Measurements from ENCODE around the gene ASMT.
"Not testable (repeated sequence)": the region's sequence is repeated elsewhere in the genome, so short reads cannot be mapped to it uniquely, and the experiment has no call there.

ASMT gene

DNA sequence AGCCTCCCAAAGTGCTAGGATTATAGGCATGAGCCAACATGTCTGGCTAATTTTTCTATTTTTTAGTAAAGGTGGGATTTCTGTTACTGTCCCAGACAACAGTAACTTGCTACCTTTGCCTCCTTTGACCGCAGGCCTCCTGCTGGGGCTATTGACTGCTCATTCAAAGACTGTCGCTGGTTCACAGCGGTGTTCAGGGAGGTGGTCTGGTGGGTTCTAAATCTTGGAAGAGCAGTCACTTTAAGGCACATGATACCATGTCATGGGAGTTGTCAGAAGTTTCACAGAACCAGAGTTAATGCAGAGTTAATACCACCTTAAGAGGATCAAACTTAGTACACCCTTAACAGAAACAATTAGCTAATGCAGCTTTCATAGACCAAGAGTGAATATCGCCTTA, 3.8 kb downstream of the ASMT start:
- no peak overlapping the region for H3K4me3 ChIP-seq (ENCODE audit: control insufficient read depth, low read depth, low read length)
- no peak for TF ChIP-seq CTCF (conservative IDR thresholded peaks at IDR 0.05; ENCODE audit: control insufficient read depth, insufficient read depth, low read depth, low read length)
- DNase-seq (ENCODE audit: low read depth), result no peak

- H3K4me3 ChIP-seq (ENCODE audit: control insufficient read depth, low read depth, low read length), result no peak overlapping the region
- DNase-seq (ENCODE audit: low read depth), result no peak
- no peak for TF ChIP-seq CTCF (conservative IDR thresholded peaks at IDR 0.05; ENCODE audit: control insufficient read depth, insufficient read depth, low read depth, low read length)
These were observed 8.8 kb downstream of the ASMT start for GRCh38 chrX:1623691-1624090.

- DNase-seq (ENCODE audit: low read depth); H3K4me3 ChIP-seq (ENCODE audit: control insufficient read depth, low read depth, low read length): not testable (repeated sequence)
These were observed 9.4 kb downstream of the ASMT start for GRCh38 chrX:1624158-1624860.

DNA sequence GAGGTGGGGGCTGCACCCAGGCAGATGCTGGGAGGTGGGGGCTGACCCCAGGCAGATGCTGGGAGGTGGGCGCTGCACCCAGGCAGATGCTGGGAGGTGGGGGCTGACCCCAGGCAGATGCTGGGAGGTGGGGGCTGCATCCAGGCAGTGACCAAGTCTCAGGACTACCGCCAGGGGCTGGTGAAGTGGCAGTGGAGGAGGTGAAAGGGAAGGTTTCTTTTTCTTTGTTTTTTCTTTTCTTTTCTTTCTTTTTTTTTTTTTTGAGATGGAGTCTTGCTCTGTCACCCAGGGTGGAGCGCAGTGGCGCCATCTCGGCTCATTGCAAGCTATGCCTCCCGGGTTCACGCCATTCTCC, 10.0 kb downstream of the ASMT start:
- DNase-seq (ENCODE audit: low read depth); H3K4me3 ChIP-seq (ENCODE audit: control insufficient read depth, low read depth, low read length): not testable (repeated sequence)

- DNase-seq (ENCODE audit: low read depth), result no peak
- no peak for TF ChIP-seq CTCF (conservative IDR thresholded peaks at IDR 0.05; ENCODE audit: control insufficient read depth, insufficient read depth, low read depth, low read length)
- H3K4me3 ChIP-seq (ENCODE audit: control insufficient read depth, low read depth, low read length), result no peak overlapping the region
These were observed 14.4 kb downstream of the ASMT start for GRCh38 chrX:1629244-1629643.

DNA sequence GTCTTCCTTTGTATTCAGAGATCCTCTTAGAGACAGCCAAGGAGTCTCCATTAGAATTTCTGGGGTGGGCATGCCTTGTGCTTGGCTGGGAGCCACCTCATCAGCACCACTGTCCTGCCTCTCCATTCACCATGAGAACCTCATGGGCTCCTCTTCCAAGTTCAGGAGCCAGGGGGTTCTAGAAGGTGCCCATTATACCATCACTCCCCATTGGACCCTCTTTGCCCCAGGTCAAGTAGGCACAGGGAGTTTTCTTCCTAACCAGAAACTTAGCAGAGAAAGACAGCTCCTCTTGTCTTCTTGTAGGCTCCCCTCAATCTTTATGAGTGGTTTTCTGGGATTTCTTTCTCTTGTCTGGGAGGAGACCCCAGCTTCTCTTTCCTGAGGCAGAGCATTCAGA, 31.1 kb downstream of the ASMT start:
- DNase-seq (ENCODE audit: low read depth), result no peak
- TF ChIP-seq CTCF (conservative IDR thresholded peaks at IDR 0.05; ENCODE audit: control insufficient read depth, insufficient read depth, low read depth, low read length), result no peak

GRCh38 chrX:1649621-1650020, 34.8 kb downstream of the ASMT start:
- TF ChIP-seq CTCF (conservative IDR thresholded peaks at IDR 0.05; ENCODE audit: control insufficient read depth, insufficient read depth, low read depth, low read length), result no peak
- H3K4me3 ChIP-seq (ENCODE audit: control insufficient read depth, low read depth, low read length), result no peak overlapping the region
- DNase-seq (ENCODE audit: low read depth), result no peak

More for the DNA sequence above, 31.1 kb downstream of the ASMT start:
- no peak overlapping the region for H3K4me3 ChIP-seq (ENCODE audit: control insufficient read depth, low read depth, low read length)

Data from fibroblast of mammary gland (primary cell).